KMS-11 (cell line): ENCODE data around the gene S100A1.
"Not testable (repeated sequence)": the region's sequence is repeated elsewhere in the genome, so short reads cannot be mapped to it uniquely, and the experiment has no call there.

Experiments used
- H2AFZ ChIP-seq: fragments of 200-600 bp; sonication (generic); 2 replicates; pipeline ENCODE4 v1.6.1; 2016; ENCODE audit warnings: antibody characterized with exemption, mixed run types, low read depth
- H3K27ac ChIP-seq: fragments of 200-600 bp; sonication (generic); 2 replicates; pipeline ENCODE4 v1.6.1; 2016; ENCODE audit warnings: mild to moderate bottlenecking, mixed run types
- H3K27me3 ChIP-seq: fragments of 200-600 bp; sonication (generic); 2 replicates; pipeline ENCODE4 v1.6.1; 2017; ENCODE audit warnings: mild to moderate bottlenecking, low read depth, mixed run types, moderate library complexity; ENCODE audit not compliant: insufficient read depth
- H3K36me3 ChIP-seq: fragments of 200-600 bp; sonication (generic); 2 replicates; pipeline ENCODE4 v1.6.1; 2017; ENCODE audit warnings: mild to moderate bottlenecking, mixed run types; ENCODE audit not compliant: insufficient read depth
- H3K4me1 ChIP-seq: fragments of 200-600 bp; sonication (generic); 2 replicates; pipeline ENCODE4 v1.6.1; 2016; ENCODE audit warnings: mild to moderate bottlenecking, low read depth, mixed run types; ENCODE audit not compliant: poor library complexity, severe bottlenecking
- H3K4me2 ChIP-seq: fragments of 200-600 bp; sonication (generic); 2 replicates; pipeline ENCODE4 v1.7.0; 2016; ENCODE audit warnings: mild to moderate bottlenecking, mixed run types
- H3K4me3 ChIP-seq: fragments of 200-600 bp; sonication (generic); IDR thresholded peaks from 2 replicates; pipeline ENCODE4 v1.6.1; 2017; ENCODE audit warnings: low read depth, low read length, mixed read lengths; ENCODE audit not compliant: insufficient read depth
- H3K79me2 ChIP-seq: fragments of 200-600 bp; sonication (generic); 2 replicates; pipeline ENCODE4 v1.6.1; 2016; ENCODE audit warnings: low read depth, mixed run types; ENCODE audit not compliant: insufficient read depth
- H3K9ac ChIP-seq: fragments of 200-600 bp; sonication (generic); 2 replicates; pipeline ENCODE4 v1.6.1; 2016; ENCODE audit warnings: mild to moderate bottlenecking, mixed run types
- H4K20me1 ChIP-seq: fragments of 200-600 bp; sonication (generic); 2 replicates; pipeline ENCODE4 v1.6.1; 2016; ENCODE audit warnings: mild to moderate bottlenecking, mixed run types; ENCODE audit not compliant: insufficient read depth
- CTCF ChIP-seq: fragments of 200-600 bp; sonication (generic); conservative IDR thresholded peaks from 2 replicates; pipeline ENCODE4 v1.6.1; 2017; ENCODE audit warnings: low read depth, mild to moderate bottlenecking, antibody characterized with exemption, low read length, moderate library complexity, mixed read lengths

Gene S100A1

GRCh38 chr1:153663211-153663610, 35.0 kb downstream of the S100A1 start:
- Histone ChIP-seq H3K36me3 (peaks cover 72% of the 10 kb centered on the region), H3K9ac (no peak overlapping the region), H3K27ac (peak overlapping the region; percentile 1; the same call in 1 of the 2 replicates), H3K4me3 (no peak overlapping the region), H2AFZ (no peak overlapping the region), H4K20me1 (no peaks in the 10 kb centered on the region), H3K27me3 (no peaks in the 10 kb centered on the region), H3K79me2 (peaks cover 51% of the 10 kb centered on the region), H3K4me2 (no peak overlapping the region), H3K4me1 (peaks cover 38% of the 10 kb centered on the region)
- no peak for TF ChIP-seq CTCF

GRCh38 chr1:153667439-153667838, 39.2 kb downstream of the S100A1 start:
- no peak for TF ChIP-seq CTCF
- H3K27me3 ChIP-seq: no peaks in the 10 kb centered on the region

GRCh38 chr1:153668672-153669071, 40.4 kb downstream of the S100A1 start:
- H3K27me3 ChIP-seq, H3K9ac ChIP-seq, H4K20me1 ChIP-seq, H3K27ac ChIP-seq, H2AFZ ChIP-seq, H3K4me3 ChIP-seq: not testable (repeated sequence)
- H3K4me1 ChIP-seq: peaks cover 53% of the 10 kb centered on the region
- H3K4me2 ChIP-seq: peak overlapping the region; percentile 79; the same call in 1 of the 2 replicates
- H3K79me2 ChIP-seq: peaks cover 63% of the 10 kb centered on the region
- TF ChIP-seq CTCF: 0 out of 2 replicates have a peak, but pooled peaks have one; percentile 16
- H3K36me3 ChIP-seq: peaks cover 59% of the 10 kb centered on the region

More at GRCh38 chr1:153667439-153667838, 39.2 kb downstream of the S100A1 start:
- Histone ChIP-seq H2AFZ (no peak overlapping the region), H3K9ac (no peak overlapping the region), H4K20me1 (no peaks in the 10 kb centered on the region), H3K79me2 (peaks cover 63% of the 10 kb centered on the region), H3K27ac (no peak overlapping the region), H3K4me1 (peaks cover 49% of the 10 kb centered on the region), H3K36me3 (peaks cover 72% of the 10 kb centered on the region), H3K4me2 (0 out of 2 replicates have a peak overlapping the region, but pooled peaks have one; percentile 79), H3K4me3 (no peak overlapping the region)

- no peak overlapping the region for H2AFZ ChIP-seq
Observed at GRCh38 chr1:153669606-153670005, 41.4 kb downstream of the S100A1 start.

More at GRCh38 chr1:153669606-153670005, 41.4 kb downstream of the S100A1 start:
- H3K27me3 ChIP-seq: no peaks in the 10 kb centered on the region
- peaks cover 50% of the 10 kb centered on the region for H3K36me3 ChIP-seq
- H4K20me1 ChIP-seq: no peaks in the 10 kb centered on the region
- no peak for TF ChIP-seq CTCF
- peaks cover 53% of the 10 kb centered on the region for H3K4me1 ChIP-seq
- H3K4me2 ChIP-seq: peak overlapping the region; percentile 79
- peaks cover 55% of the 10 kb centered on the region for H3K79me2 ChIP-seq
- H3K4me3 ChIP-seq: peak overlapping the region; percentile 99
- H3K27ac ChIP-seq: no peak overlapping the region; the same call in 1 of the 2 replicates
- peak overlapping the region; percentile 81; the same call in 1 of the 2 replicates for H3K9ac ChIP-seq
